IPS-18c (cell line): ENCODE results near the gene HACD4.
"Not testable (repeated sequence)": the region's sequence is repeated elsewhere in the genome, so short reads cannot be mapped to it uniquely, and the experiment has no call there.

Experiments used
- H3K4me3 ChIP-seq: 2 replicates; pipeline ENCODE4 v1.7.0; 2013; ENCODE audit warnings: low read depth, mild to moderate bottlenecking, low read length, moderate library complexity; ENCODE audit not compliant: insufficient read depth
- H3K9me3 ChIP-seq: one replicate; pipeline ENCODE4 v1.6.1; 2013; ENCODE audit warnings: mild to moderate bottlenecking, low read length, moderate library complexity; ENCODE audit not compliant: control insufficient read depth, insufficient read depth

HACD4 gene

DNA sequence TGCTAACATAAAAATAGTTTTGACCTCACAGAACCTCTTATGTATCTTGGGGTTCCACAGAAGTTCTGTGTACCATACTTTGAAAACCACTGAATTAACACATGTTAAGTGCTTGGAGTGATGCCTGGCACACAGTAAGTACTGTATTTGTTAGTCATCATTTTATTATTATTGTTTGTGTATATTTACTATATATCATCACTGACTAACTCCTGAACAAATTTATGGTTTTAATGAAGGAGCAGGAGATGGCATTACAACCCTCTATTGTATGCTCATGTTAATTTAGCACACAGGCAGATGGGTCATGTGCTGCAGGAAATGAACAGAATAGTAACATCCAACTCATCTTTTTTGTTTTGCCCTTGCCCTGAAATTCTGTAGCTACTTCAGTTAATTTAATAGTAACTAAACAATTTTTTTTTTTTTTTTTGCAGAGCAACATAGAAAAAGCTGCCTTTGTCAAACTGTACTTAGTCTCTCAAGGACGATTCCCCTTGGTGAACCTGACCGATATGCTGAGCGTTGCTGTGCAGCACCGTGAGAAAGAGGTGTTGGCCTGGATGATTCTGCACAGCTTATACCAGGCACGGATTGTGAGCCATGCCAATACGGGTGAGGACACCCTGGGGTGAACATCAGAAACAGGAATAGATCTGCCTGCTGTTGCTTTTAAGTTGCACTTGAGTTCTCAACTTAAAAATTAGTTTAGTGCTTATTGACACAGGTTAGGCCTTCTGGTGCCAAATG, 45.4 kb downstream of the HACD4 start:
- no peaks in the 10 kb centered on the region for H3K9me3 ChIP-seq

DNA sequence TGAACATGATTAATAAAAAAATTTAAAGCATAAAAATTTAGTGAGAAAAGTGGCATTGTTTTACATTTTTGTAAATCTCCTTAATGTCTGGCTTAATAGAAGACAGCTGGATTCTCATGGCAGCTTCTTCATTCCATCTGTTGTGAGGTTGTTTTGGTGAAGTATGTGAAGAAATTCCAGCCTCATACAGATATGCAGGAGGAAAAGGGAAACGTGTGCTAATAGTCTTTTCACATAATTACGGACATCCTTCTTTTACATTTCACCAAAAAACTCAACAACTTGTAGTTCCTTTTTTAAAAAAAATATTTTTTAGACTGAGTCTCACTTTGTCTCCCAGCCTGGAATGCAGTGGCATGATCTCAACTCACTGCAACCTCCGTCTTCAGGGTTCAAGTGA, 46.9 kb downstream of the HACD4 start:
- H3K9me3 ChIP-seq: no peaks in the 10 kb centered on the region
- H3K4me3 ChIP-seq: no peak overlapping the region

More for the DNA sequence above, 45.4 kb downstream of the HACD4 start:
- H3K4me3 ChIP-seq: no peak overlapping the region

DNA sequence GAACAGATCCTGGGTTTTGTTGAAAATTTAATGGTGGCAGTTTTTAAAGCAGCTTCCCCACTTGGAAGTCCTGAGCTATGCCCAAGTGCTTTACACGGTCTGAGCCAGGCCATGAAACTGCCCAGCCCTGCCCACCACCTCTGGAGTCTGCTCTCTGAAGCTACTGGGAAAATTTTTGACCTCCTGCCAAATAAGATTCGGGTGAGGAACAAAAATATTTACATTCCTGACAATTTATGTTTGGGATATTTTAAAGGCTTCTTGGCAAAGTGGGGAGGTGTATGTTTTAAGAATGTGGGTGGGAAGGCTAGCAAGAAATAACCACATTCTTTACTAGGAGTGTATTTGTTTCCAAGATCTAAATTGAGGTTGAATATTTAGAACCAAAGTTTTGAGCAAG, 50.0 kb downstream of the HACD4 start:
- Histone ChIP-seq H3K4me3 (no peak overlapping the region), H3K9me3 (no peaks in the 10 kb centered on the region)

DNA sequence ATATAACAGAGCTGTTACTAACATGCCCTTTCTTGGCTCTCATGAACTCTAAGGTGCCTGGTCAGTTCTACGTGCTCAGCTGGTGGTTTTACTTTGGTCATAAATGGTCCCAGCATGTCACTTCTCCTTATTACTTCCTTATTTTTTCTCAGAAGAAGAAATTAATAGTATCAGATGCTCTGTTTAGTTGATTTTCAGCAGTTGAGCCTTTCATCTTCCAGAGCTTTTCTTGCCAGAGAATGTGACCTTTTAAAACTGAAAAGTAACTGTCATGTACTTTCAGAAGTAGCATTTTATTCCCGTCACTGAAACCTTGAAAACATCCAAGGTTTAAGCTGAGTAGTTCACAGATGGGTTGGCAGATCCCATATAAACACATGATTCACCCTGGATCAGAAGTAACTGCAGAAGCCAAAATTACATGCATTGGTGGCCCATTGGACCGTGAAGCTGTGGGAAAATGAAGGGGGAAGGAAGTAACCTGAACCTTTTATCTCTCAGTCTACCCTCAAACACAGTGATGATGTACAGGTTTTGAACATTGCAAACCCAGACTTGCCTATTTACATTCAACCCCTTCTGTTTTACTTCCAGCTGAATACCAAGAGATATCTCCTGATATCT, 50.5 kb downstream of the HACD4 start:
- no peak overlapping the region for H3K4me3 ChIP-seq
- H3K9me3 ChIP-seq: no peaks in the 10 kb centered on the region

DNA sequence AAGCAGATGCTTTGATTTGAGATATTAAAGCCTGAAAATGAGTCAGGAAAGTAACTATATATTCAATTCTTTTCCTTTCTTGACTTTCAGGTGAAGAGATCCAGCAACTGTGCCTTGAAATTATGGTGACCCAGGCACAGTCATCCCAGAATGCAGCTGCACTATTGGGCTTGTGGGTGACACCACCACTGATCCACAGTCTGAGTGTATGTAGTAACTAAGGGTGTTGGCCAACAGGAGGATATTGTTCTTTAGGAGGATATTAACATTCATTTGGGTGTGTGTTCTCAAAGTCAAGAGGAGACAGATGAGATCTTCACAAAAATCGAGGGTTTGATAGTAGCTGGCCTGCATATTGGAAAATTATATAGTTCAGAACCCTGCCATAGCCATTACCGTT, 53.2 kb downstream of the HACD4 start:
- Histone ChIP-seq H3K9me3 (no peaks in the 10 kb centered on the region), H3K4me3 (no peak overlapping the region)

DNA sequence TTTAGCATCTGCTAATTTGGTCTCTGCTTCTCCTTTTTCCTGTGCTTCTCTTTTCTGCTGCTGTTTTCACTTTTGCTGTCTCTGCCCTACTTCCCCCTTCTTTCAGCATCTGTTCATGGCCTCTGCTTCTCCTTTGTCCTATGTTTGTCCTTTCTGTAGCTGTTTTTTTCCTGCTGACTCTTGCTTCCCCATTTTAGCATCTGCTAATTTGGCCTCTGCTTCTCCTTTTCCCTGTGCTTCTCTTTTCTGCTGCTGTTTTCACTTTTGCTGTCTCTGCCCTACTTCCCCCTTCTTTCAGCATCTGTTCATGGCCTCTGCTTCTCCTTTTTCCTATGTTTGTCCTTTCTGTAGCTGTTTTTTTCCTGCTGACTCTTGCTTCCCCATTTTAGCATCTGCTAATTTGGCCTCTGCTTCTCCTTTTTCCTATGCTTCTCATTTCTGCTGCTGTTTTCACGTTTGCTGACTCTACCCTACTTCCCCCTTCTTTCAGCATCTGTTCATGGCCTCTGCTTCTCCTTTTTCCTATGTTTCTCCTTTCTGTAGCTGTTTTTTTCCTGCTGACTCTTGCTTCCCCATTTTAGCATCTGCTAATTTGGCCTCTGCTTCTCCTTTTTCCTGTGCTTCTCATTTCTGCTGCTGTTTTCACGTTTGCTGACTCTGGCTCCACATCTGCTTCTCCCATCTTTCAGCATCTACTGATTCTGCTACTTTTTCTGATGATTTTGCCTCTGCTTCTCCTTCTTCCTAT, 57.1 kb downstream of the HACD4 start:
- not testable (repeated sequence) for H3K4me3 ChIP-seq, H3K9me3 ChIP-seq

DNA sequence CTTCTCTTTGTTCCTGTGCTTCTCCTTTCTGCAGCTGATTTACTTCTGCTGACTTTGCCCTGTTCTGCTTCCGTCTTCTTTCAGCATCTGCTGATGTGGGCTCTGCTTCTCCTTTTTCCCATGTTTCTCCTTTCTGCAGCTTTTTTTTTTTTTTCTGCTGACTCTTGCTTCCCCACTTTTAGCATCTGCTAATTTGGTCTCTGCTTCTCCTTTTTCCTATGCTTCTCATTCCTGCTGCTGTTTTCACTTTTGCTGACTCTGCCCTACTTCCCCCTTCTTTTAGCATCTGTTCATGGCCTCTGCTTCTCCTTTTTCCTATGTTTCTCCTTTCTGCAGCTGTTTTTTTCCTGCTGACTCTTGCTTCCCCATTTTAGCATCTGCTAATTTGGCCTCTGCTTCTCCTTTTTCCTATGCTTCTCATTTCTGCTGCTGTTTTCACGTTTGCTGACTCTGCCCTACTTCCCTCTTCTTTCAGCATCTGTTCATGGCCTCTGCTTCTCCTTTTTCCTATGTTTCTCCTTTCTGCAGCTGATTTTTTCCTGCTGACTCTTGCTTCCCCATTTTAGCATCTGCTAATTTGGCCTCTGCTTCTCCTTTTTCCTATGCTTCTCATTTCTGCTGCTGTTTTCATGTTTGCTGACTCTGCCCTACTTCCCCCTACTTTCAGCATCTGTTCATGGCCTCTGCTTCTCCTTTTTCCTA, 58.0 kb downstream of the HACD4 start:
- H3K4me3 ChIP-seq, H3K9me3 ChIP-seq: not testable (repeated sequence)

DNA sequence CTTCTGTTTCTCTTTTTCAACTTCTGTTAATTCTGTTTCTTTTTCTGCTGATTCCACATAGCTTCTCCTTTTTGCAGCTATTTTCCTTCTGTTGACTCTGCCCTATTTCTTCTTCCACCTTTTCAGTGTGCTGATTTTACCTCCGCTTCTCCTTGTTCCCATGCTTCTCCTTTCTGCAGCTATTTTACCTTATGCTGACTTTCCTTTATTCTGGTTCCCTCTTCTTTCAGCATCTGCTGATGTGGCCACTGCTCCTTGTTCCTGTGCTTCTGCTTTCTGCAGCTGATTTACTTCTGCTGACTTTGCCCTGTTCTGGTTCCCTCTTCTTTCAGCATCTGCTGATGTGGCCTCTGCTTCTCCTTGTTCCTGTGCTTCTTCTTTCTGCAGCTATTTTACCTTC, 58.8 kb downstream of the HACD4 start:
- Histone ChIP-seq H3K4me3 (no peak overlapping the region), H3K9me3 (no peaks in the 10 kb centered on the region)

DNA sequence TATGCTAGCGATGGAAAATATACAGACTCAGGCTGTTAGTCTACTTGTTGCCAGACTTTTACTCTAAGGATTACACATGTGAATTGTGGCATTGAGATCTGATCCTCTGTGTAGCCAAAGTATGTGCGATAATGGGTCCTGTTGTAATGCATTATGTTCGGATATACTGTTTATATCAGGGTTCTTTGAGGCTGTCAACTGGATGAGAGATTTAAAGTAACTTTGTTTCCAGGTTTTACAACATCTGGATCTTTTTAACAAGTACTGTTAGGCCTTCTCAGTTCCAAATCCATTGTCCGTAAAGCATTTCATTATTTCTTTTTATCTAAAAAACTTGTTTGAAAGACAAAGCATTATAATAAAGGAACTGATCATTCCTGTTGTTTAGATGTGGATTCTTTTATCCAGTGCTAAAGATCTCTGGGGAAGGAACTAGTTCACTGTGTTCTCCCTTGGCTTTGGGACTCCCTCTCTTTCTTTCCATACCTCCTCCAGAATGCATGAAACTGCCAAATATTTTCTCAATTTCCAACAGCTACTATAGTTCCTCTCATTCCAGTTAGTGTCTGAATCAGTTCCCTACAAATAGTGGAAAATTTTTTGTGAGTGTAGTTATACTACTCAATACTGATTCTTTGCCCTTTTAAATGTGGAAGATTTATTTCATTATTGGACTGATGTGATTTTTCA, 68.8 kb downstream of the HACD4 start:
- Histone ChIP-seq H3K9me3 (peaks cover 2% of the 10 kb centered on the region), H3K4me3 (no peak overlapping the region)

DNA sequence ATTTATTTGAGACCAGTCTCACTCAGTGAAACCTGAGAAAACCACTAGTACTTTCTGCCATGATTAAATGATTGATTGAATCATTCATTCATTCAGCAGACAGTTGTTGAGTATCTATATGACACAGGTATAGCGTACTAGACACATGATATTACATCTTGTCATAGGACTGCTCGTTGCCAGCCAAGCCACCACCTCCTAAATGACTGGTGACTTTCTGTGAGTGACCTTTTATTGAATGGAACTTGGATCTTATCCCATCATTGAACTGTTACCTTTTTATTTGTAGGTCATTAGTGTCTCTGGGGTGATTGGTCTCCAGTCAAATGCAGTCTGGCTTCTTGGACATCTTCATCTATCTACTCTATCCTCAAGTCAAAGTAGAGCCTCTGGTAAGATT, 80.7 kb downstream of the HACD4 start:
- Histone ChIP-seq H3K4me3 (no peak overlapping the region), H3K9me3 (no peaks in the 10 kb centered on the region)
